ENCODE data around the gene CNTN3.

GRCh38 chr3:74631351-74632140 is 17.1 kb upstream of the CNTN3 start:
- TF ChIP-seq CTCF (IDR thresholded peaks at IDR 0.05; ENCODE audit: insufficient read depth, low read length, poor library complexity, severe bottlenecking) (no peak), EZH2phosphoT487 (conservative IDR thresholded peaks at IDR 0.05; ENCODE audit: low read length) (no peak)
